ENCODE measurements around the gene EPHA4.

Gene EPHA4

GRCh38 chr2:221372907-221373306 lies 199.2 kb downstream of the EPHA4 start:
- Histone ChIP-seq H3K4ac (ENCODE audit: low read depth, low read length) (no peak overlapping the region), H3K79me2 (ENCODE audit: control insufficient read depth, insufficient read depth, low read length) (no peaks in the 10 kb centered on the region), H3K56ac (ENCODE audit: low read length) (peak overlapping the region; percentile 10), H3K9ac (ENCODE audit: low read length) (no peak overlapping the region), H3K27ac (ENCODE audit: low read depth, low read length) (no peak overlapping the region), H3K79me1 (ENCODE audit: low read length) (no peaks in the 10 kb centered on the region), H2BK15ac (replicated peaks; ENCODE audit: low read depth) (no peak overlapping the region), H3K4me3 (ENCODE audit: low read length) (no peak overlapping the region), H3K4me1 (ENCODE audit: control insufficient read depth, low read depth, low read length) (no peaks in the 10 kb centered on the region), H2BK5ac (ENCODE audit: low read length) (no peak overlapping the region), H3K27me3 (ENCODE audit: insufficient read depth, low read length, poor library complexity) (no peaks in the 10 kb centered on the region), H2AK5ac (ENCODE audit: low read length) (no peak overlapping the region), H3K23ac (ENCODE audit: low read length) (no peak overlapping the region), H3K36me3 (ENCODE audit: control insufficient read depth, insufficient read depth, low read length) (no peaks in the 10 kb centered on the region), H2BK120ac (ENCODE audit: low read depth, low read length) (no peak overlapping the region), H4K5ac (ENCODE audit: low read length) (no peak overlapping the region), H3K4me2 (ENCODE audit: low read length) (no peak overlapping the region), H3K18ac (ENCODE audit: low read length) (no peak overlapping the region), H4K8ac (ENCODE audit: low read depth, low read length) (no peak overlapping the region)
- WGBS (ENCODE audit: extremely low coverage, insufficient coverage, low lambda C conversion rate) = no CpG with 5 or more reads among the region's 7 CpGs
- DNase-seq = no peak

GRCh38 chr2:221372159-221372884 lies 199.8 kb downstream of the EPHA4 start:
- Histone ChIP-seq H3K4ac (ENCODE audit: low read depth, low read length) (peak overlapping the region; percentile 45), H3K79me2 (ENCODE audit: control insufficient read depth, insufficient read depth, low read length) (no peaks in the 10 kb centered on the region), H3K18ac (ENCODE audit: low read length) (peak overlapping the region; percentile 76), H2BK120ac (ENCODE audit: low read depth, low read length) (no peak overlapping the region), H2AK5ac (ENCODE audit: low read length) (no peak overlapping the region), H3K79me1 (ENCODE audit: low read length) (no peaks in the 10 kb centered on the region), H3K27ac (ENCODE audit: low read depth, low read length) (no peak overlapping the region), H4K8ac (ENCODE audit: low read depth, low read length) (no peak overlapping the region), H3K23ac (ENCODE audit: low read length) (no peak overlapping the region), H3K9ac (ENCODE audit: low read length) (peak overlapping the region; percentile 9), H3K4me3 (ENCODE audit: low read length) (no peak overlapping the region), H2BK5ac (ENCODE audit: low read length) (no peak overlapping the region), H2BK15ac (replicated peaks; ENCODE audit: low read depth) (no peak overlapping the region), H3K4me2 (ENCODE audit: low read length) (peak overlapping the region; percentile 9), H3K36me3 (ENCODE audit: control insufficient read depth, insufficient read depth, low read length) (no peaks in the 10 kb centered on the region), H4K5ac (ENCODE audit: low read length) (no peak overlapping the region), H3K27me3 (ENCODE audit: insufficient read depth, low read length, poor library complexity) (no peaks in the 10 kb centered on the region), H3K4me1 (ENCODE audit: control insufficient read depth, low read depth, low read length) (no peaks in the 10 kb centered on the region), H3K56ac (ENCODE audit: low read length) (peak overlapping the region; percentile 67)
- no CpG with 5 or more reads among the region's 9 CpGs for WGBS (ENCODE audit: extremely low coverage, insufficient coverage, low lambda C conversion rate)
- DNase-seq = peak; percentile 94

GRCh38 chr2:221371347-221371746 lies 200.8 kb downstream of the EPHA4 start:
- Histone ChIP-seq H3K36me3 (ENCODE audit: control insufficient read depth, insufficient read depth, low read length) (no peaks in the 10 kb centered on the region), H3K4me1 (ENCODE audit: control insufficient read depth, low read depth, low read length) (no peaks in the 10 kb centered on the region), H3K27me3 (ENCODE audit: insufficient read depth, low read length, poor library complexity) (no peaks in the 10 kb centered on the region), H4K5ac (ENCODE audit: low read length) (no peak overlapping the region), H3K4ac (ENCODE audit: low read depth, low read length) (peak overlapping the region; percentile 37), H3K9ac (ENCODE audit: low read length) (no peak overlapping the region), H2BK15ac (replicated peaks; ENCODE audit: low read depth) (no peak overlapping the region), H2BK120ac (ENCODE audit: low read depth, low read length) (no peak overlapping the region), H3K27ac (ENCODE audit: low read depth, low read length) (no peak overlapping the region), H4K8ac (ENCODE audit: low read depth, low read length) (no peak overlapping the region), H2BK5ac (ENCODE audit: low read length) (no peak overlapping the region), H3K79me2 (ENCODE audit: control insufficient read depth, insufficient read depth, low read length) (no peaks in the 10 kb centered on the region), H3K4me2 (ENCODE audit: low read length) (no peak overlapping the region), H3K18ac (ENCODE audit: low read length) (no peak overlapping the region), H3K4me3 (ENCODE audit: low read length) (no peak overlapping the region), H3K56ac (ENCODE audit: low read length) (no peak overlapping the region), H3K23ac (ENCODE audit: low read length) (no peak overlapping the region), H3K79me1 (ENCODE audit: low read length) (no peaks in the 10 kb centered on the region), H2AK5ac (ENCODE audit: low read length) (no peak overlapping the region)
- no peak for DNase-seq
- no CpG with 5 or more reads among the region's 6 CpGs for WGBS (ENCODE audit: extremely low coverage, insufficient coverage, low lambda C conversion rate)

- DNase-seq = no peak
- whole genome bisulfite sequencing (ENCODE audit: extremely low coverage, insufficient coverage, low lambda C conversion rate) = no CpG with 5 or more reads among the region's 6 CpGs
- Histone ChIP-seq H3K27ac (ENCODE audit: low read depth, low read length) (no peak overlapping the region), H3K36me3 (ENCODE audit: control insufficient read depth, insufficient read depth, low read length) (no peaks in the 10 kb centered on the region), H3K4me3 (ENCODE audit: low read length) (no peak overlapping the region), H3K9ac (ENCODE audit: low read length) (no peak overlapping the region), H2BK15ac (replicated peaks; ENCODE audit: low read depth) (no peak overlapping the region), H2BK120ac (ENCODE audit: low read depth, low read length) (no peak overlapping the region), H3K4ac (ENCODE audit: low read depth, low read length) (no peak overlapping the region), H3K4me2 (ENCODE audit: low read length) (no peak overlapping the region), H3K18ac (ENCODE audit: low read length) (no peak overlapping the region), H3K79me1 (ENCODE audit: low read length) (no peaks in the 10 kb centered on the region), H3K79me2 (ENCODE audit: control insufficient read depth, insufficient read depth, low read length) (no peaks in the 10 kb centered on the region), H3K23ac (ENCODE audit: low read length) (no peak overlapping the region), H3K27me3 (ENCODE audit: insufficient read depth, low read length, poor library complexity) (no peaks in the 10 kb centered on the region), H4K5ac (ENCODE audit: low read length) (no peak overlapping the region), H3K4me1 (ENCODE audit: control insufficient read depth, low read depth, low read length) (no peaks in the 10 kb centered on the region), H4K8ac (ENCODE audit: low read depth, low read length) (no peak overlapping the region), H2BK5ac (ENCODE audit: low read length) (no peak overlapping the region), H2AK5ac (ENCODE audit: low read length) (no peak overlapping the region), H3K56ac (ENCODE audit: low read length) (no peak overlapping the region)
These were observed 201.3 kb downstream of the EPHA4 start for GRCh38 chr2:221370857-221371211.

GRCh38 chr2:221370076-221370856 lies 201.8 kb downstream of the EPHA4 start:
- no CpG with 5 or more reads among the region's 9 CpGs for WGBS (ENCODE audit: extremely low coverage, insufficient coverage, low lambda C conversion rate)

More at GRCh38 chr2:221370076-221370856, 201.8 kb downstream of the EPHA4 start:
- H3K27me3 ChIP-seq (ENCODE audit: insufficient read depth, low read length, poor library complexity) = no peaks in the 10 kb centered on the region
- H4K5ac ChIP-seq (ENCODE audit: low read length) = no peak overlapping the region
- no peaks in the 10 kb centered on the region for H3K36me3 ChIP-seq (ENCODE audit: control insufficient read depth, insufficient read depth, low read length)
- H3K9ac ChIP-seq (ENCODE audit: low read length) = no peak overlapping the region
- no peaks in the 10 kb centered on the region for H3K79me1 ChIP-seq (ENCODE audit: low read length)
- no peak overlapping the region for H2BK15ac ChIP-seq (replicated peaks; ENCODE audit: low read depth)
- no peak overlapping the region for H3K4me3 ChIP-seq (ENCODE audit: low read length)
- H3K56ac ChIP-seq (ENCODE audit: low read length) = no peak overlapping the region
- no peak overlapping the region for H3K27ac ChIP-seq (ENCODE audit: low read depth, low read length)
- H2AK5ac ChIP-seq (ENCODE audit: low read length) = no peak overlapping the region
- no peaks in the 10 kb centered on the region for H3K4me1 ChIP-seq (ENCODE audit: control insufficient read depth, low read depth, low read length)
- no peak overlapping the region for H3K4me2 ChIP-seq (ENCODE audit: low read length)
- H2BK5ac ChIP-seq (ENCODE audit: low read length) = no peak overlapping the region
- no peak overlapping the region for H3K23ac ChIP-seq (ENCODE audit: low read length)
- H3K18ac ChIP-seq (ENCODE audit: low read length) = no peak overlapping the region
- no peaks in the 10 kb centered on the region for H3K79me2 ChIP-seq (ENCODE audit: control insufficient read depth, insufficient read depth, low read length)
- no peak overlapping the region for H2BK120ac ChIP-seq (ENCODE audit: low read depth, low read length)
- no peak for DNase-seq
- H3K4ac ChIP-seq (ENCODE audit: low read depth, low read length) = peak overlapping the region; percentile 52
- no peak overlapping the region for H4K8ac ChIP-seq (ENCODE audit: low read depth, low read length)
